Endothelial cell of umbilical vein (primary cell): ENCODE data around the gene MINDY2. TPM values are rescaled to one million over a fixed set of nuclear protein-coding genes. Genes with fewer than 3 reads are reported as not detected.

Experiments used
- BruUV-seq: library from RNA; stranded (reverse); fragments of 400-500 nt; replicated peaks from 2 replicates; lab custom pipeline; 2021; lab: Mats Ljungman, UMichigan
- CTCF ChIA-PET: fragments of 300-600, 350-600 bp; sonication (Branson Sonifier 250); formaldehyde crosslinking; loops from one replicate; lab custom pipeline; 2021; ENCODE audit warnings: antibody characterized with exemption, inconsistent platforms; lab: Charles Lee
- POLR2A ChIA-PET: fragments of 300-600, 350-600 bp; sonication (Branson Sonifier 250); formaldehyde crosslinking; loops from one replicate; lab custom pipeline; 2021; ENCODE audit warnings: antibody characterized with exemption, inconsistent platforms; lab: Charles Lee
- DNase-seq: peaks from one replicate; pipeline ENCODE4 v3.0.0-alpha.2; 2011; ENCODE audit warnings: low read depth, low spot score
- FAIRE-seq: peaks from 2 replicates; lab custom pipeline; 2011; peaks lifted over from hg19 to GRCh38; lab: Jason Lieb, UNC
- H2AFZ ChIP-seq: 2 replicates; pipeline ENCODE4 v1.6.0; 2012; ENCODE audit warnings: low read depth, low read length, control low read depth, inconsistent platforms
- H3K27ac ChIP-seq: 2 replicates; pipeline ENCODE4 v1.5.1; 2011; ENCODE audit warnings: low read depth, mild to moderate bottlenecking, control low read depth, low read length, moderate library complexity; ENCODE audit not compliant: insufficient read depth
- H3K27me3 ChIP-seq, 2 experiments: 2 replicates each; pipeline versions ENCODE4 v1.6.0 to v1.6.1; 2011; ENCODE audit warnings: low read length in 2 of 2, mixed read lengths in 1 of 2; ENCODE audit not compliant: control insufficient read depth in 2 of 2, insufficient read depth in 2 of 2
- H3K36me3 ChIP-seq, 2 experiments: 2 replicates in 1 of 2; 3 replicates in 1 of 2; pipeline ENCODE4 v1.5.1; 2011; ENCODE audit warnings: low read length in 2 of 2, mild to moderate bottlenecking in 1 of 2, moderate library complexity in 1 of 2; ENCODE audit not compliant: control insufficient read depth in 2 of 2, insufficient read depth in 2 of 2; ENCODE audit errors: extremely low read depth in 1 of 2
- H3K4me1 ChIP-seq: 3 replicates; pipeline ENCODE4 v1.5.1; 2011; ENCODE audit warnings: mild to moderate bottlenecking, low read length; ENCODE audit not compliant: control insufficient read depth, insufficient read depth; ENCODE audit errors: extremely low read depth
- H3K4me2 ChIP-seq: 2 replicates; pipeline ENCODE4 v1.6.1; 2011; ENCODE audit warnings: low read length, control low read depth, mixed read lengths; ENCODE audit not compliant: insufficient read depth
- H3K4me3 ChIP-seq, 3 experiments: fragments of 200-600 bp in 1 of 3; sonication (generic), shearing (Covaris generic) in 1 of 3; replicated peaks in 1 of 3; 2 replicates each; pipeline ENCODE4 v1.5.1; 2011 to 2016; ENCODE audit warnings: control low read depth in 3 of 3, low read length in 3 of 3, mild to moderate bottlenecking in 2 of 3, inconsistent platforms in 1 of 3, low read depth in 1 of 3, moderate library complexity in 1 of 3; ENCODE audit not compliant: insufficient read depth in 1 of 3
- H3K79me2 ChIP-seq: 2 replicates; pipeline ENCODE4 v1.6.0; 2012; ENCODE audit warnings: low read length, inconsistent platforms; ENCODE audit not compliant: control insufficient read depth, insufficient read depth
- H3K9ac ChIP-seq: replicated peaks from 2 replicates; pipeline ENCODE3; 2011; ENCODE audit warnings: low read length, control low read depth; ENCODE audit not compliant: insufficient read depth; ENCODE audit errors: extremely low read depth
- H3K9me1 ChIP-seq: replicated peaks from 3 replicates; pipeline ENCODE4 v1.6.0; 2011; ENCODE audit warnings: mild to moderate bottlenecking, low read length; ENCODE audit not compliant: control insufficient read depth, insufficient read depth; ENCODE audit errors: extremely low read depth
- H3K9me3 ChIP-seq: replicated peaks from 2 replicates; pipeline ENCODE4 v1.5.1; 2012; ENCODE audit warnings: low read length, inconsistent platforms; ENCODE audit not compliant: control insufficient read depth, insufficient read depth
- H4K20me1 ChIP-seq: replicated peaks from 2 replicates; pipeline ENCODE3; 2011; ENCODE audit warnings: mild to moderate bottlenecking, low read length; ENCODE audit not compliant: control insufficient read depth, insufficient read depth; ENCODE audit errors: extremely low read depth
- CTCF ChIP-seq, 2 donors: IDR thresholded peaks; 1 replicate in 1 of 2; 2 replicates in 1 of 2; pipeline ENCODE4 v1.5.1; 2011; ENCODE audit warnings: low read length in 2 of 2, mild to moderate bottlenecking in 2 of 2, moderate library complexity in 2 of 2, control low read depth in 1 of 2, inconsistent platforms in 1 of 2, low read depth in 1 of 2; ENCODE audit not compliant: insufficient read depth in 1 of 2; ENCODE audit errors: extremely low read depth in 1 of 2
- EZH2 ChIP-seq: IDR thresholded peaks from 2 replicates; pipeline ENCODE4 v1.6.1; 2012; ENCODE audit warnings: borderline replicate concordance, low read depth, mild to moderate bottlenecking, moderate library complexity, low read length, inconsistent platforms; ENCODE audit not compliant: severe bottlenecking
- FOS ChIP-seq: IDR thresholded peaks from 2 replicates; pipeline ENCODE4 v1.6.1; 2011; ENCODE audit warnings: mild to moderate bottlenecking, low read length, moderate library complexity, borderline replicate concordance; ENCODE audit not compliant: insufficient read depth
- GATA2 ChIP-seq: IDR thresholded peaks from 2 replicates; pipeline ENCODE4 v1.7.0; 2011; ENCODE audit warnings: low read depth, mild to moderate bottlenecking, moderate library complexity, mixed read lengths, low read length; ENCODE audit not compliant: insufficient read length, insufficient read depth
- JUN ChIP-seq: IDR thresholded peaks from 2 replicates; pipeline ENCODE4 v1.6.1; 2011; ENCODE audit warnings: borderline replicate concordance, low read depth; ENCODE audit not compliant: insufficient read length, insufficient read depth
- MAX ChIP-seq: IDR thresholded peaks from 2 replicates; pipeline ENCODE4 v1.6.1; 2011; ENCODE audit not compliant: insufficient read depth, insufficient read length
- MYC ChIP-seq: IDR thresholded peaks from one replicate; pipeline ENCODE4 v1.6.1; 2011; ENCODE audit warnings: mild to moderate bottlenecking, low read depth, low read length
- POLR2A ChIP-seq: IDR thresholded peaks from 2 replicates; pipeline ENCODE4 v1.6.1; 2012; ENCODE audit warnings: low read depth, mild to moderate bottlenecking, control low read depth, low read length
- POLR2AphosphoS5 ChIP-seq: IDR thresholded peaks from 2 replicates; pipeline ENCODE4 v1.6.1; 2012; ENCODE audit warnings: low read depth, mild to moderate bottlenecking, control low read depth, low read length, moderate library complexity; ENCODE audit not compliant: insufficient read depth
- dilution Hi-C: fragments of 300-500 bp; cut with MboI; formaldehyde crosslinking; loops from one replicate; pipeline ENCODE4 v1.15.0; 2019; ENCODE audit warnings: low sequenced_read_pairs; ENCODE audit not compliant: extremely low pct_ligation_motif_present
- intact Hi-C: fragments of 100-400 bp; cut with micrococcal nuclease; formaldehyde crosslinking; loops from one replicate; pipeline ENCODE4 v1.10.0; 2022
- polyA plus RNA-seq, 4 experiments: library from polyadenylated mRNA; depleted of rRNA in 3 of 4; stranded (reverse) in 3 of 4; unstranded in 1 of 4; fragments of >200 nt; gene quantifications; 2 replicates each; pipeline versions ENCODE4 v1.2.1 to v1.2.3, GENCODE V29; 2011 to 2012; ENCODE audit warnings: missing spikeins in 1 of 4
- total RNA-seq: library from RNA; stranded (reverse); gene quantifications from 2 replicates; pipeline ENCODE4 v1.2.3, GENCODE V29; 2021

Gene MINDY2
- total and polyA plus RNA-seq, 2 donors (not counting 3 experiments of a cell fraction or from before 2014, with no cell fraction given): 1.6 to 13.7 TPM

GRCh38 chr15:58738046-58738707, 32.9 kb upstream of the MINDY2 start:
- CTCF ChIA-PET: interaction anchor here (0.8 to 1.4 kb wide), 2 partner anchors 9 to 60 kb away, joined by 3 to 4 read pairs; no protein-coding TSS in a partner anchor
- Histone ChIP-seq H3K27me3 (no peaks in the 10 kb centered on the region), H3K4me1 (peaks cover 31% of the 10 kb centered on the region), H4K20me1 (peaks cover 27% of the 10 kb centered on the region), H3K9me3 (no peaks in the 10 kb centered on the region), H3K4me2 (peak overlapping the region; percentile 74), H3K4me3 (no peak overlapping the region), H3K27ac (peak overlapping the region; percentile 29), H2AFZ (no peak overlapping the region), H3K9me1 (peaks cover 2% of the 10 kb centered on the region), H3K9ac (no peak overlapping the region), H3K36me3 (no peaks in the 10 kb centered on the region), H3K79me2 (peaks cover 86% of the 10 kb centered on the region)
- dilution Hi-C loops (no loop called here), intact Hi-C loops (no loop called here)
- no peak for TF ChIP-seq MYC
- TF ChIP-seq JUN: peak; percentile 68
- no peak for TF ChIP-seq EZH2
- TF ChIP-seq FOS: peak; percentile 68
- TF ChIP-seq CTCF (IDR thresholded peaks at IDR 0.05; ENCODE audit: extremely low read depth in 1 of 2, insufficient read depth in 1 of 2, low read depth in 1 of 2, low read length in 2 of 2): no peak
- TF ChIP-seq POLR2AphosphoS5: no peak
- TF ChIP-seq MAX: no peak
- no peak for TF ChIP-seq GATA2
- no peak for TF ChIP-seq POLR2A
- BruUV-seq: TSS peak; percentile 19
- FAIRE-seq: no peak
- POLR2A ChIA-PET: interaction anchor here (1.1 to 1.2 kb wide), 2 partner anchors 11 kb away, joined by 3 read pairs; partner anchors contain the start of gene ADAM10
- peak; percentile 69 for DNase-seq
